Fibroblast of villous mesenchyme (primary cell): ENCODE measurements around the gene CDH18. TPM values are rescaled to one million over a fixed set of nuclear protein-coding genes. Genes with fewer than 3 reads are reported as not detected.
A peak's percentile ranks its signal among the peaks of the same experiment; 100 is the strongest.
"Not testable (repeated sequence)": the region's sequence is repeated elsewhere in the genome, so short reads cannot be mapped to it uniquely, and the experiment has no call there.

Experiments
- DNase-seq: peaks from one replicate; pipeline ENCODE4 v3.0.0-alpha.2; 2010; ENCODE audit warnings: low read depth
- H3K4me3 ChIP-seq: 2 replicates; pipeline ENCODE4 v1.5.1; 2011; ENCODE audit warnings: low read depth, mild to moderate bottlenecking, low read length
- total RNA-seq: library from RNA; depleted of rRNA; stranded (reverse); fragments of >200 nt; gene quantifications from 2 replicates; pipeline ENCODE4 v1.2.3, GENCODE V29; 2012
- TF ChIP-seq, protein P1 (sequence below): IDR thresholded peaks from 2 replicates; pipeline ENCODE4 v1.5.1; 2012; ENCODE audit warnings: low read depth, mild to moderate bottlenecking, low read length; ENCODE audit not compliant: insufficient read depth

The CDH18 gene
- total RNA-seq, 1 donor, result 0.43 TPM

DNA sequence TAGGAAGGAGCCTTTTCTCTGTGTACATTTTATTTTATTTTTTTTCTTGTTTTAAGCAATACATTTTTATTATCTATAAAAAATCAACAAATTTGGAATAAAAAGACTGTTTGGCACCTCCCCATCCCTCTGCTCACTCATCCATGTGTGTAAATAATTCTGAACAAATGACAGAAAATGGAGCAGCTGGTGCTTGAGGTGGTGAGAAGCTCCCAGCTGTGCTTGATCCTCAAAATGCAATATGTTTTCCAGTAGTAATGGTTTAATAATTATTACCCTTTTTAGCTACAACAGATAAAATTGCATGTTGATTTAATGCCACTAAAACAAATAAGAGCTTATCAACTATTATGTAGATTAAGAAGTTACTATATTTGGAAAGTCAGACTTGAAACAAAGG is 132.5 kb downstream of the CDH18 start:
- no peak for DNase-seq
- H3K4me3 ChIP-seq, result no peak overlapping the region
- TF ChIP-seq, protein P1, sequence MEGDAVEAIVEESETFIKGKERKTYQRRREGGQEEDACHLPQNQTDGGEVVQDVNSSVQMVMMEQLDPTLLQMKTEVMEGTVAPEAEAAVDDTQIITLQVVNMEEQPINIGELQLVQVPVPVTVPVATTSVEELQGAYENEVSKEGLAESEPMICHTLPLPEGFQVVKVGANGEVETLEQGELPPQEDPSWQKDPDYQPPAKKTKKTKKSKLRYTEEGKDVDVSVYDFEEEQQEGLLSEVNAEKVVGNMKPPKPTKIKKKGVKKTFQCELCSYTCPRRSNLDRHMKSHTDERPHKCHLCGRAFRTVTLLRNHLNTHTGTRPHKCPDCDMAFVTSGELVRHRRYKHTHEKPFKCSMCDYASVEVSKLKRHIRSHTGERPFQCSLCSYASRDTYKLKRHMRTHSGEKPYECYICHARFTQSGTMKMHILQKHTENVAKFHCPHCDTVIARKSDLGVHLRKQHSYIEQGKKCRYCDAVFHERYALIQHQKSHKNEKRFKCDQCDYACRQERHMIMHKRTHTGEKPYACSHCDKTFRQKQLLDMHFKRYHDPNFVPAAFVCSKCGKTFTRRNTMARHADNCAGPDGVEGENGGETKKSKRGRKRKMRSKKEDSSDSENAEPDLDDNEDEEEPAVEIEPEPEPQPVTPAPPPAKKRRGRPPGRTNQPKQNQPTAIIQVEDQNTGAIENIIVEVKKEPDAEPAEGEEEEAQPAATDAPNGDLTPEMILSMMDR, result no peak

DNA sequence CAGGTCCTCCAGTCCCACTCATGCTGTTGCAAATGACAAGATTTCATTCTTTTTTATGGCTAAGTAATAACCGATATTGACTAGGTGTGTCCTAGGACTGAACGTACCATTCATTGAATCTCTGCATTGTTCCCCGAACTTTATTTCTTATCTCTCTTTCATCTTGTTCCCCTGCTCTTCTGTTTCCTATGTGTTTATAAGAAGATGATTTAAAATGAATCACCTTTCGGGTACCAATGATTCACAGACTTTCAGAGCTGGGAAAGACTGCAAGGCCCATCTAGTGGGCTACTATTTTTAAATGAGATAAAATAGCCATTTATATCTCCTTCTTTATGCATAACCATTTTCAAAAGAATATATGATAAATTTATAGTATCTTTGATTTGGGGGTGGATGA is 133.0 kb downstream of the CDH18 start:
- no peak overlapping the region for H3K4me3 ChIP-seq
- no peak for DNase-seq
- TF ChIP-seq, protein P1, result no peak

DNA sequence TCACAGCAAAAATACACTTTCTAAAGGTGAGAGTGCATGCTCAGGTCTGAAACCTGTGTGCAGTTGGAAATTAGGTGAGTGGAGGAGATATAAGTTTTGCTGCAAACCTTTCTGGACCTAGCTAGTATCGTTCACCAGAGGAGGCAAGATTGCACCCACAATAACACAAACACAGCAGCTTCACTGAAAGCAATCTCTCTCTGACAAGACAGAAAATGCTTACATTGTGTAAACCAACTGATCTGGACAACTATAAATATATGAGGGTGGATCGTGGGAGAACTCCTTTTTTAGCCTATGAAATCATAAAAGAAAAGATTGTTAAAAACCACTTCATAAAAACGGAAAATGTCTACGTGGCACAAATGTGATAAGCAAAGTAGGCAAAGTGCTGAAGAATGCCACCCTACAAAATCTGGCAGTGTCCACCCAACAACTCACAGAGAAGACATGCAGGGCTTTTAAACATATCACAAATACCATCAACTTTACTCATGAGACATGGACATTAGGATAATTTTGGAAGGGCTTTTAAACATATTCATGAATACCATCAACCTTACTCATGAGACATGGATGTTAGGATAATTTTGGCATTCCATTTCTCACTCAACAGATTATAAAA is 134.3 kb downstream of the CDH18 start:
- TF ChIP-seq, protein P1, result no peak

DNA sequence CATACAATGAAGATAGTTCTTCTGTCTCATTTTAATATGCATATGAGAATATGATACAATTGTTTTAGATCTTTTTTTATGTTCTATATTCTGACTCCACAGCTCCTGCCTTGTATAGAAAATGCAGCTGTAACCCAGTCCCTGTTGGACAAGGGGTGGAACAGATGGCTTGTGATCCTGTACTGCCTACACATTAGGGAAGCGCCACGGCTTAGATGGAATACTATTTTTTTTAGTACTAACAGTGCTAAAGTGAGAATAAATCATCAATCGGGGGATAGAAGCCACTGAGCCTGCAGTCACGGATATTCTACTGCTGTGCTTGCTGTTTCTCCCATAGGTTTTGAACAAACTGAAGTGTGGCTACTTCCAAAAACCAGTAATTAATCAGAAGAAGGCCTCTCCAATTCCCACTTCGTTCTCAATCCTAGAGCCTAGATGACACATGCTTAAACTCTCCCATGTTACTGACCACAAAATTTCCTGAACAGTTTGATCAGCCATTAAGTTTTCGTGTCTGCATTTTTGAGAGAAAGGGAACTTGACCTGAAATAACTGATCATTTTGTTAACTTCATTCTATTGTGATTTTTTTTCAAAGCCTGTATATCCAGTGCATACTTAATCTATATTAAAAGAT is 150.3 kb downstream of the CDH18 start:
- no peak overlapping the region for H3K4me3 ChIP-seq
- no peak for DNase-seq
- TF ChIP-seq, protein P1, result no peak

More for the DNA sequence above, 134.3 kb downstream of the CDH18 start:
- H3K4me3 ChIP-seq, result no peak overlapping the region
- DNase-seq, result peak; percentile 76

DNA sequence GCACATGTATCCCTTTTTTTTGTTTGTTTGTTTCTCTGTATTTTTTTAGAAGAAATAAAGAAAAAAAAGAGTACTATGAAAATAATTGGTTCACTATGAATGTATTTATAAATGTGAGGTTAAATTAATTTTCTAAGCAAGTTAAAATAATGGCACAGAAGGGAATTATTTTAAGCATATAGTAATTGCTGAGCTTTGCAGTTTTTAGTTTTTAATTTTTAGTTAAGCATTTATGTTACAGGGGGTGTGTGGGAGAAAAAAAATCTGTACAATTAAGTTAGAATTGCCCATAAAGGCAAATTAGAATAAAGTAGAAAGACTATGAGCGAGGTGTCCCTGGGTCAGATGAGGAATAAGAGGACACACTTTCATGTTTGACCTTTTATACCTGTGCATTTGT is 152.6 kb downstream of the CDH18 start:
- TF ChIP-seq, protein P1, result no peak
- H3K4me3 ChIP-seq, result no peak overlapping the region
- no peak for DNase-seq

DNA sequence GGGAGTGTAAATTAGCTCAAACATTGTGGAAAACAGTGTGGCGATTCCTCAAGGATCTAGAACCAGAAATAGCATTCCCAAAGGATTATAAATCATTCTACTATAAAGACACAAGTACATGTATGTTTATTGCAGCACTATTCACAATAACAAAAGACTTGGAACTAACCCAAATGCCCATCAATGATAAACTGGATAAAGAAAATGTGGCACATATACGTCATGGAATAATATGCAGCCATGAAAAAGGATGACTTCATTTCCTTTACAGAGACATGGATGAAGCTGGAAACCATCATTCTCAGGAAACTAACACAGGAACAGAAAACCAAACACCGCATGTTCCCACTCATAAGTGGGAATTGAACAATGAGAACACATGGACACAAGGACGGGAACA is 175.3 kb downstream of the CDH18 start:
- H3K4me3 ChIP-seq, DNase-seq: not testable (repeated sequence)

DNA sequence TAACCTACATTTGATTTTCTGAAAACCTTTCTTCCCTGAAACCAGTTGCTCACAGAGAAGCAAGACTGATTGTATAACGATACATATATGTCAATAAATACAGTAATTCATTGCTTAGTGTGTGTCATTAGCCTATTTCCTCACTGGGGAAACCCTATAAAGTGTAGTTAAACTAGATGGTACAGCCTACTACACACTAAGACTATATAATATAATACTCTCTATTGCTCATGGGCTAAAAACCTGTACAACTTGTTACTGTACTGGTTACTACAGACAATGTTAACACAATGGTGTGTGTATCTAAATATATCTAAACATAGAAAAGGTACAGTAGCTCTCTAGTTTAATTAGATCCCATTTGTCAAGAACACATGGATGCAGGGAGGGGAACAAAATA is 181.2 kb downstream of the CDH18 start:
- H3K4me3 ChIP-seq, result no peak overlapping the region
- TF ChIP-seq, protein P1, result no peak
- no peak for DNase-seq
